Measurements from ENCODE around the gene SH3TC2. TPM values are rescaled to one million over a fixed set of nuclear protein-coding genes. Genes with fewer than 3 reads are reported as not detected.

The SH3TC2 gene
- total RNA-seq, 1 donor from 2014 or later, result 1.4 TPM

GRCh38 chr5:148995791-148996190 is 67.1 kb downstream of the SH3TC2 start:
- TF ChIP-seq, protein P1, sequence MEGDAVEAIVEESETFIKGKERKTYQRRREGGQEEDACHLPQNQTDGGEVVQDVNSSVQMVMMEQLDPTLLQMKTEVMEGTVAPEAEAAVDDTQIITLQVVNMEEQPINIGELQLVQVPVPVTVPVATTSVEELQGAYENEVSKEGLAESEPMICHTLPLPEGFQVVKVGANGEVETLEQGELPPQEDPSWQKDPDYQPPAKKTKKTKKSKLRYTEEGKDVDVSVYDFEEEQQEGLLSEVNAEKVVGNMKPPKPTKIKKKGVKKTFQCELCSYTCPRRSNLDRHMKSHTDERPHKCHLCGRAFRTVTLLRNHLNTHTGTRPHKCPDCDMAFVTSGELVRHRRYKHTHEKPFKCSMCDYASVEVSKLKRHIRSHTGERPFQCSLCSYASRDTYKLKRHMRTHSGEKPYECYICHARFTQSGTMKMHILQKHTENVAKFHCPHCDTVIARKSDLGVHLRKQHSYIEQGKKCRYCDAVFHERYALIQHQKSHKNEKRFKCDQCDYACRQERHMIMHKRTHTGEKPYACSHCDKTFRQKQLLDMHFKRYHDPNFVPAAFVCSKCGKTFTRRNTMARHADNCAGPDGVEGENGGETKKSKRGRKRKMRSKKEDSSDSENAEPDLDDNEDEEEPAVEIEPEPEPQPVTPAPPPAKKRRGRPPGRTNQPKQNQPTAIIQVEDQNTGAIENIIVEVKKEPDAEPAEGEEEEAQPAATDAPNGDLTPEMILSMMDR (IDR thresholded peaks at IDR 0.05), result no peak
- intact Hi-C loops (cut with DNase I), result loop anchor here (10.0 kb wide), 1 partner anchor 261 kb away; no protein-coding TSS in a partner anchor
- Histone ChIP-seq H3K27me3 (no peaks in the 10 kb centered on the region), H3K9me3 (no peaks in the 10 kb centered on the region), H3K4me3 (no peak overlapping the region), H3K4me1 (peaks cover 4% of the 10 kb centered on the region), H3K27ac (no peak overlapping the region), H3K36me3 (no peaks in the 10 kb centered on the region)
- DNase-seq (no peak), ATAC-seq (no peak)

DNA sequence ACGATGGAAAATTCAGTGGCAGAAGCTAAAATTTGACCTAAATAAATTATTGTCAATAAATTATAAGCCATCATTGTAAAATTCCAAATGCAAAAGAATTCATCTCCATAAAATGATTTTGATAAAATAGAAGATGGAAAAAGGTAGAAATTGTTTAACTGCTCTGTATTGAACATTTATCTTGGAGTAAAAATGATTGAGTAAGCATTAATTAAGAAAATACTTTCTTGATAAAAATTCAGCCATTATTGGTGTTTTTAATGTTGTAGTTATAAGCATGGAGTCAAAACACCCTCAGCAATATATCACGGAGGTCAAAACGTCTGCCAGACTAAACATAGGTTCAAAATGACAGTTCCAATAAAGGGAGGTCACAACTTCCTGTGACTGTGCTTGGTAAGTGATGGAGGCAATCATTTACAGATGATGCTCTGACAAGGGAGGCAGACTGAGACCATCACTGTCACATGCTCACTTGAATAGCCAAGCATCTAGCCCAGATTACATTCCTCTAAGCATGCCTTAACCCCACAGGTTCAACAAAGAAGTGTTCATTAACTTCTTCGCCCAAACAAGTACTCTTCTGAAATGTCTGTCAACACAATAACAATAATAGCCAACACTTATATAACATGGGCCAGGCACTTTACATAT is 69.5 kb downstream of the SH3TC2 start:
- DNase-seq (no peak), ATAC-seq (no peak)
- H3K27me3 ChIP-seq, result no peaks in the 10 kb centered on the region
- TF ChIP-seq, protein P1 (IDR thresholded peaks at IDR 0.05), result no peak
- H3K9me3 ChIP-seq, result no peaks in the 10 kb centered on the region
- no peak overlapping the region for H3K27ac ChIP-seq
- intact Hi-C loops (cut with DNase I), result loop anchor here (10.0 kb wide), 1 partner anchor 259 kb away; no protein-coding TSS in a partner anchor
- peaks cover 4% of the 10 kb centered on the region for H3K4me1 ChIP-seq
- no peak overlapping the region for H3K4me3 ChIP-seq
- no peaks in the 10 kb centered on the region for H3K36me3 ChIP-seq

DNA sequence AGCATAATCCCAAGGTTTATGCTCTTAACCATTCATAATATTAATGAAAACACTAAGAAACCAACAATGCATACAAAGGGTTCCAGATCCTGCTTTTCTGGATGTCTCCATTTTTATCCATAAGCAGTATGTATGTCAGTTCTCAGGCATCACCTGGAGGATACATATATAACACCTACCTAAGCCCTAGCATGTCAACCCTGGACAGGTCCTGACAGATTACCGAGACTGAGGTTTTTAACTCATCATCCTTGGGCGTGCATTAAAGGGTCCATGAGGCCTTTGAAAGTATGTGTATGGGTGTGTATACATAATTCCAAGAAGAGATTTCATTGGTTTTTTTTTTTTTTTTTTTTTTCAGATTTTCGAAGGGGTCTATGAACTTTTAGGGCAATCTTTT is 70.6 kb downstream of the SH3TC2 start:
- intact Hi-C loops (cut with DNase I), result loop anchor here (10.0 kb wide), 1 partner anchor 257 kb away; no protein-coding TSS in a partner anchor
- H3K4me1 ChIP-seq, result peaks cover 4% of the 10 kb centered on the region

DNA sequence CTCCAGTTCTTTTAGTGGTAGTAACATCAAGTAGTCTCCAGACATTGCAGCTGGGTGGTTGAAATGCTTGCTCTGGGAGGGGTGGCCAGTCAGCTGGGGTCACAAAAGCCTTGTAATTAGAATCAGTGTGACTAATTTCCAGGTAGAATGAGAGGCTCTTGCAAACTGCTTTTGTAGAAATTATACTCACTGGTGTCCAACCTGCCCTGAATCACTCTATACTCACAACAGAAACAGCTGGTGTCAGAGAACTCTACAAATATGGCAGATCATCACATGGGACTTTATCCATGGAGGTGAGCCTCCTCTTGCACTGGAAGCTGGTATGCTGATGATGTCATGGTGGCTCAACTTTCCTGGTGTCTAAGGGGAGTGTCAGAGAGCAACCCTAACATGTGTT is 71.3 kb downstream of the SH3TC2 start:
- DNase-seq, result no peak
- TF ChIP-seq, protein P1 (IDR thresholded peaks at IDR 0.05), result no peak

More for the DNA sequence above, 70.6 kb downstream of the SH3TC2 start:
- no peaks in the 10 kb centered on the region for H3K9me3 ChIP-seq
- no peak overlapping the region for H3K4me3 ChIP-seq
- H3K27ac ChIP-seq, result no peak overlapping the region
- no peak for ATAC-seq
- TF ChIP-seq, protein P1 (IDR thresholded peaks at IDR 0.05), result no peak
- no peaks in the 10 kb centered on the region for H3K36me3 ChIP-seq
- no peak for DNase-seq
- no peaks in the 10 kb centered on the region for H3K27me3 ChIP-seq

GRCh38 chr5:148990817-148991216 is 72.0 kb downstream of the SH3TC2 start:
- no peaks in the 10 kb centered on the region for H3K9me3 ChIP-seq
- H3K36me3 ChIP-seq, result no peaks in the 10 kb centered on the region
- H3K4me3 ChIP-seq, result no peak overlapping the region
- no peaks in the 10 kb centered on the region for H3K27me3 ChIP-seq
- DNase-seq (no peak), ATAC-seq (no peak)
- H3K27ac ChIP-seq, result no peak overlapping the region
- H3K4me1 ChIP-seq, result no peaks in the 10 kb centered on the region
- intact Hi-C loops (cut with DNase I), result loop anchor here (10.0 kb wide), 1 partner anchor 256 kb away; no protein-coding TSS in a partner anchor
- TF ChIP-seq, protein P1 (IDR thresholded peaks at IDR 0.05), result no peak

More for the DNA sequence above, 71.3 kb downstream of the SH3TC2 start:
- Histone ChIP-seq H3K27me3 (no peaks in the 10 kb centered on the region), H3K27ac (no peak overlapping the region), H3K4me1 (peaks cover 4% of the 10 kb centered on the region), H3K9me3 (no peaks in the 10 kb centered on the region), H3K36me3 (no peaks in the 10 kb centered on the region), H3K4me3 (no peak overlapping the region)
- intact Hi-C loops (cut with DNase I), result loop anchor here (10.0 kb wide), 1 partner anchor 257 kb away; no protein-coding TSS in a partner anchor
- no peak for ATAC-seq

Measured in upper lobe of right lung (tissue), 1 donor.